Nephron (organoid): Measurements from ENCODE around the gene MMP15.

Experiments
- H3K27ac Mint-ChIP-seq, 3 experiments: 2 replicates each; pipeline ENCODE4 v1.8.0; 2020; ENCODE audit warnings: mixed read lengths in 3 of 3, mild to moderate bottlenecking in 2 of 3, moderate library complexity in 1 of 3
- H3K27me3 Mint-ChIP-seq: 2 replicates; pipeline ENCODE4 v1.8.0; 2021; ENCODE audit warnings: low read depth, mild to moderate bottlenecking, moderate library complexity, mixed read lengths
- H3K36me3 Mint-ChIP-seq: 2 replicates; pipeline ENCODE4 v1.8.0; 2020; ENCODE audit warnings: low read depth, mixed read lengths
- H3K4me1 Mint-ChIP-seq: 2 replicates; pipeline ENCODE4 v1.8.0; 2020; ENCODE audit warnings: mixed read lengths
- H3K4me3 Mint-ChIP-seq, 3 experiments: 2 replicates each; pipeline ENCODE4 v1.8.0; 2020; ENCODE audit warnings: mild to moderate bottlenecking in 3 of 3, mixed read lengths in 3 of 3, moderate library complexity in 2 of 3
- H3K9me3 Mint-ChIP-seq: 2 replicates; pipeline ENCODE4 v1.8.0; 2020; ENCODE audit warnings: mixed read lengths
- TF ChIP-seq, protein P1 (sequence below), 3 experiments: fragments of 200-600 bp; sonication (generic); IDR thresholded peaks; one replicate each; pipeline ENCODE4 v1.5.0; 2021; ENCODE audit warnings: antibody characterized with exemption in 3 of 3; ENCODE audit not compliant: unreplicated experiment in 3 of 3

MMP15 gene

DNA sequence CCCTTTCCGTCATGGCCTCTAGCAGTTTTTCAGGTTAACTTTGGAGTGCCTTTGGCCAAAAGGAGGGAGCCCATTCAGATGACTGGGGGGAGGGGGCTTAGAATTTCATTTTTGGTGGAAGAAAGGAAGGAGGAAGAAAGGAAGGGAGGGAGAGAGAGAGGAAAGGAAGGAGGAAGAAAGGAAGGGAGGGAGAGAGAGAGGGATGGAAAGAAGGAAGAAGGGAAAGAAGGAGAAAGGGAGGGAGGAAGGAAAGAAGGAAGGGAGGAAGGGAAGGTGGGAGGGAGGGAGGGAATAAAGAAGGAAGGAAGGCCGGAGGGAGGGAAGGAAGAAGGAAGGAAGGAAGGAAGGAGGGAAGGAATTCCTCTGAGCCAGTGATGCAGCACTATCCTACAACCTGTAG is 25.7 kb downstream of the MMP15 start:
- Mint-ChIP-seq H3K36me3 (no peaks in the 10 kb centered on the region), H3K9me3 (no peaks in the 10 kb centered on the region), H3K27me3 (peaks cover 3% of the 10 kb centered on the region), H3K4me1 (peaks cover 24% of the 10 kb centered on the region), H3K4me3 (no peak overlapping the region), H3K27ac (no peak overlapping the region)
- TF ChIP-seq, protein P1, sequence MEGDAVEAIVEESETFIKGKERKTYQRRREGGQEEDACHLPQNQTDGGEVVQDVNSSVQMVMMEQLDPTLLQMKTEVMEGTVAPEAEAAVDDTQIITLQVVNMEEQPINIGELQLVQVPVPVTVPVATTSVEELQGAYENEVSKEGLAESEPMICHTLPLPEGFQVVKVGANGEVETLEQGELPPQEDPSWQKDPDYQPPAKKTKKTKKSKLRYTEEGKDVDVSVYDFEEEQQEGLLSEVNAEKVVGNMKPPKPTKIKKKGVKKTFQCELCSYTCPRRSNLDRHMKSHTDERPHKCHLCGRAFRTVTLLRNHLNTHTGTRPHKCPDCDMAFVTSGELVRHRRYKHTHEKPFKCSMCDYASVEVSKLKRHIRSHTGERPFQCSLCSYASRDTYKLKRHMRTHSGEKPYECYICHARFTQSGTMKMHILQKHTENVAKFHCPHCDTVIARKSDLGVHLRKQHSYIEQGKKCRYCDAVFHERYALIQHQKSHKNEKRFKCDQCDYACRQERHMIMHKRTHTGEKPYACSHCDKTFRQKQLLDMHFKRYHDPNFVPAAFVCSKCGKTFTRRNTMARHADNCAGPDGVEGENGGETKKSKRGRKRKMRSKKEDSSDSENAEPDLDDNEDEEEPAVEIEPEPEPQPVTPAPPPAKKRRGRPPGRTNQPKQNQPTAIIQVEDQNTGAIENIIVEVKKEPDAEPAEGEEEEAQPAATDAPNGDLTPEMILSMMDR (IDR thresholded peaks at IDR 0.05; ENCODE audit: unreplicated experiment in 3 of 3): no peak

DNA sequence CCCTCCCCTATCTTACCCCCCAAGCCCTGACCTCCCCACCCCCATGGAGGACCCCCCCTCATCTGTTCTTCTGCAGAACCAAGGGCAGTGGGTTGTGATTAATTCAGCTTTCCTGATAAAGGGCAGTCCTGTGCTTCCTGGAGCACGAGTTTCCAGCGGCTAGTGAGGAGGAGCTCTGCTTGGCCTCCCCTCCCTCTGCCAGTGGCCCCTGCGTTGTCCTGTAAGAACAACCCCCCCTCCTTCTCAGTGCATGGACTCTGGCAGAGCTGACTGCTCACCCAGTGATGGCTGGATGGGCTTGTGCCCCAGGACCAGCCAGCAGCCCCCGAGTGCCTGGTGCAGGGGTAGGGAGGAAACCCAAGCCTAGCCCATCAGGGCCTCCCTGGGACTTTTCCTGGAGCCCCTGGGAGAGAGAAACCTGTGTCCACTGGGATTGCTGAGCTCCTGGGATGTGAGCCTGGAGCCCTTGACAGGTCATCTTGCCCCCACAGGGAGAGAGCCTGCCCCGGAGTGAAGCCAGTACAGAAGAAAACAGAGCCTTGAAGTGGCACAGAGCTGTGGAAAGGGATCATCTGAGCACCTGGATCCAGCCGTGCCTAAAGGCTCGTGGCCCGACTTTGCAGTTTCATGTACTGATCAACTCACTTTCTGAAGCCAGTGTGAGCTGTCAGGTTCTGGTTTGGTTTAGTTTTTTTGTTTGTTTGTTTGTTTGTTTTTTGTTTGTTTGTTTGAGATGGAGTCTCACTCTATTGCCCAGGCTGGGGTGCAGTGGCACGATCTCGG is 26.5 kb downstream of the MMP15 start:
- Mint-ChIP-seq H3K4me3 (no peak overlapping the region), H3K27ac (no peak overlapping the region), H3K27me3 (peaks cover 3% of the 10 kb centered on the region), H3K4me1 (peaks cover 24% of the 10 kb centered on the region), H3K9me3 (no peaks in the 10 kb centered on the region), H3K36me3 (no peaks in the 10 kb centered on the region)
- TF ChIP-seq, protein P1 (IDR thresholded peaks at IDR 0.05; ENCODE audit: unreplicated experiment in 3 of 3): no peak

DNA sequence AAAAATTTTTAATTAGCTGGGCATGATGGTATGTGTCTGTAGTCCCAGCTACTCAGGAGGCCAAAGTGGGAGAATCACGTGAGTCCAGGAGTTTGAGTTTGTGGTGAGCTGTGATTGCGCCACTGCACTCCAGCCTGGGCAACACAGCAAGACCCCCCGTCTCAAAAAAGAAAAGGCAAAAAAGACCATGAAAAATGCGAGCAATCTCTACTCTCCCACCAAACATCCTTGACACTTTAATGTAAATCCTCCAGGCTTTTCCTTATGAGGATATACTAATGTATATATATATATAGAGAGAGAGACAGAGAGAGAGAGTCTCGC is 28.1 kb downstream of the MMP15 start:
- Mint-ChIP-seq H3K4me3 (no peak overlapping the region), H3K4me1 (peaks cover 16% of the 10 kb centered on the region), H3K27me3 (peaks cover 3% of the 10 kb centered on the region), H3K36me3 (no peaks in the 10 kb centered on the region), H3K9me3 (no peaks in the 10 kb centered on the region), H3K27ac (no peak overlapping the region)
- TF ChIP-seq, protein P1 (IDR thresholded peaks at IDR 0.05; ENCODE audit: unreplicated experiment in 3 of 3): no peak

DNA sequence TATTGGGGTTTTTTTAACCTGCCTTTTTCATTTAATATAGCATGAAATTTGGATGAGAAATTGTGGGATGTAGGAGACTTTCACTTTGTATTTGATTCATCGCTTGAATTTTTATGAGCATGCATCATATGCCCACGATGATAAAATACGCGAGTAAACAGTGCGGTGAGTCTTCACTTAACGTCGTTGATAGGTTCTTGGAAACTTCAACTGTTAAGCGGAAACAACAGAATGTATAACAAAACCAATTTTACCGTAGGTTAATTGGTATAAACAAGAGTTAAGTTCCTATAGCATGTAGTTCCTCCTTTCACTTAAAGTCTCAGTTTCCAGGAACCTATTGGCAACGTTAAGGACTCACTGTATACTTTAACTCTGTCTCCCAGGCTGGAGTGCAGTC is 28.7 kb downstream of the MMP15 start:
- peaks cover 14% of the 10 kb centered on the region for H3K4me1 Mint-ChIP-seq
- no peaks in the 10 kb centered on the region for H3K9me3 Mint-ChIP-seq
- peaks cover 3% of the 10 kb centered on the region for H3K27me3 Mint-ChIP-seq
- H3K36me3 Mint-ChIP-seq: no peaks in the 10 kb centered on the region
- no peak overlapping the region for H3K27ac Mint-ChIP-seq
- no peak overlapping the region for H3K4me3 Mint-ChIP-seq
- TF ChIP-seq, protein P1 (IDR thresholded peaks at IDR 0.05; ENCODE audit: unreplicated experiment in 3 of 3): no peak

DNA sequence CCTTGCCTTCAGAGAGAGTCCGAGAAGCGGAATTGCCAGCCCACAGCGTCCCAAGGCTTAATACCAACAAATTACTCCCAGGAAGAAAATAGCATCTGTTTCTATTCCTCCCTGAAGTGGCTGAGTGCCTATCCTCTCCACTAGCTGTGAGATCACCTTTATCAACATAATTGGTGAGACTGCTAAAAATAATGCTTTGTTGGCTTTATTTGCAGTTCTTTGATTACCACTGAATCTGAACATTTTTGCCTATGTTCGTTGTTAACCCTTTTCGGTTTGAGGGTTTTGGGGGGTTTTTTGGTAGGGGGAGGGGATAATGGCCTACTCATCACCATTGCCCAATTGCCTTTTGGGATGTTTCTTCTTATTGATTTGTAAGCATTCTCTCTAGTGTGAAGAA is 31.0 kb downstream of the MMP15 start:
- Mint-ChIP-seq H3K27me3 (no peaks in the 10 kb centered on the region), H3K27ac (no peak overlapping the region), H3K9me3 (no peaks in the 10 kb centered on the region), H3K4me3 (no peak overlapping the region), H3K36me3 (no peaks in the 10 kb centered on the region), H3K4me1 (no peaks in the 10 kb centered on the region)
- TF ChIP-seq, protein P1 (IDR thresholded peaks at IDR 0.05; ENCODE audit: unreplicated experiment in 3 of 3): no peak

DNA sequence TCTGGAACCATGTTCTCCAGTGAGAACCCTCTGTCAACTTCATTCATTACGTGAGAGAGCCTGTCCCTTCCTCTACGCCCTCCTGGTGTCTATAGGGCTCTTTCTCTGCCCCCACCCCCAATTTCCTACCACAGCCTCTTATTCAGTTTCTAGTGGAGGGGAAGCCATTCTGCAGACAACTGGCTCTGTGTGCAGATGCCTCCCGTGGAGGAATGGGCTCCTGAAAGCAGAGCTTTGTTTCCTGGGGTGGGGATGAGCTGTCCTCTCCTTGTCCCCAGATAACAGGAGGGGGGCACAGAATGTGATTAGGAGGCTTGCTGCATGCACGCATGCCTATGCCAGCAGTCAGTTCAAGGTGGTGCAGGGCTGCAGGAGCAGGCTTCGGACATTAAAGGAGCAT is 31.6 kb downstream of the MMP15 start:
- Mint-ChIP-seq H3K4me3 (no peak overlapping the region), H3K9me3 (no peaks in the 10 kb centered on the region), H3K4me1 (no peaks in the 10 kb centered on the region), H3K27ac (no peak overlapping the region), H3K27me3 (no peaks in the 10 kb centered on the region), H3K36me3 (no peaks in the 10 kb centered on the region)
- TF ChIP-seq, protein P1 (IDR thresholded peaks at IDR 0.05; ENCODE audit: unreplicated experiment in 3 of 3): no peak
